GM23338 (cell line): ENCODE data around the gene TUBB3.

ENCODE experiments used
- CTCF ChIP-seq, 2 experiments: fragments of 200-600 bp in 1 of 2; sonication (generic) in 1 of 2; conservative IDR thresholded peaks; 2 replicates each; pipeline versions ENCODE4 v1.5.1 to v1.6.1; 2016 to 2017; ENCODE audit warnings: antibody characterized with exemption in 2 of 2, low read depth in 2 of 2, mild to moderate bottlenecking in 2 of 2, moderate library complexity in 1 of 2
- REST ChIP-seq: IDR thresholded peaks from one replicate; pipeline ENCODE4 v1.6.1; 2018; ENCODE audit warnings: antibody characterized with exemption; ENCODE audit not compliant: unreplicated experiment

- no peak for TF ChIP-seq CTCF (conservative IDR thresholded peaks at IDR 0.05; ENCODE audit: low read depth in 2 of 2)
- TF ChIP-seq REST = no peak
These were observed 18.3 kb upstream of the TUBB3 start for GRCh38 chr16:89904606-89905510.
